OCI-LY1 (cell line): Measurements from ENCODE around the gene PAPOLB.

Experiments used
- CTCF ChIP-seq: fragments of 200-600 bp; sonication (generic), shearing (Covaris generic); IDR thresholded peaks from 2 replicates; pipeline ENCODE4 v1.5.1; 2017; ENCODE audit warnings: mild to moderate bottlenecking, antibody characterized with exemption, low read length, moderate library complexity, mixed read lengths
- EZH2 ChIP-seq: fragments of 200-600 bp; sonication (generic), shearing (Covaris generic); IDR thresholded peaks from 2 replicates; pipeline ENCODE4 v1.8.0; 2017; ENCODE audit warnings: borderline replicate concordance, mixed run types, mild to moderate bottlenecking, antibody characterized with exemption, low read length, moderate library complexity, mixed read lengths

- no peak for TF ChIP-seq CTCF
- no peak for TF ChIP-seq EZH2
These were observed 39.2 kb downstream of the PAPOLB start for GRCh38 chr7:4822677-4823076.
